Loucy (cell line): ENCODE data around the gene DAGLA.

Source experiments
- H2AFZ ChIP-seq: fragments of 200-600 bp; sonication (generic); 2 replicates; pipeline ENCODE4 v1.6.0; 2016; ENCODE audit warnings: antibody characterized with exemption, mild to moderate bottlenecking, low read length, moderate library complexity
- H3F3A ChIP-seq: fragments of 200-600 bp; 2 replicates; pipeline ENCODE4 v1.6.0; 2016; ENCODE audit warnings: antibody characterized with exemption, low read depth, mild to moderate bottlenecking
- H3K27me3 ChIP-seq: fragments of 200-600 bp; sonication (generic); 2 replicates; pipeline ENCODE4 v1.6.1; 2014; ENCODE audit warnings: low read length, mild to moderate bottlenecking; ENCODE audit not compliant: insufficient read depth, poor library complexity, severe bottlenecking
- H3K36me3 ChIP-seq: fragments of 200-600 bp; sonication (generic); 2 replicates; pipeline ENCODE4 v1.6.1; 2016; ENCODE audit warnings: low read length; ENCODE audit not compliant: insufficient read depth
- H3K4me1 ChIP-seq: fragments of 200-600 bp; sonication (generic); 2 replicates; pipeline ENCODE4 v1.5.1; 2014; ENCODE audit warnings: low read length, mild to moderate bottlenecking; ENCODE audit not compliant: insufficient read depth, poor library complexity, severe bottlenecking
- H3K4me2 ChIP-seq: fragments of 200-600 bp; sonication (generic); 2 replicates; pipeline ENCODE4 v1.6.0; 2014; ENCODE audit warnings: antibody characterized with exemption, low read length, low read depth, mild to moderate bottlenecking; ENCODE audit not compliant: poor library complexity, severe bottlenecking
- H3K4me3 ChIP-seq: fragments of 200-600 bp; sonication (generic); 2 replicates; pipeline ENCODE4 v1.5.1; 2014; ENCODE audit warnings: low read length, mild to moderate bottlenecking, mixed read lengths; ENCODE audit not compliant: poor library complexity, severe bottlenecking
- H3K79me2 ChIP-seq: fragments of 200-600 bp; sonication (generic); 2 replicates; pipeline ENCODE4 v1.6.1; 2014; ENCODE audit warnings: low read length; ENCODE audit not compliant: insufficient read depth
- H3K9ac ChIP-seq: fragments of 200-600 bp; sonication (generic); 2 replicates; pipeline ENCODE4 v1.6.0; 2014; ENCODE audit warnings: mild to moderate bottlenecking, low read depth, low read length, moderate library complexity; ENCODE audit not compliant: poor library complexity, severe bottlenecking
- H3K9me2 ChIP-seq: fragments of 200-600 bp; sonication (generic); replicated peaks from 2 replicates; pipeline ENCODE4 v1.6.1; 2016; ENCODE audit warnings: low read depth, low read length, mixed read lengths
- H3K9me3 ChIP-seq: fragments of 200-600 bp; sonication (generic); 2 replicates; pipeline ENCODE4 v1.6.1; 2014; ENCODE audit warnings: mild to moderate bottlenecking, antibody characterized with exemption, low read length, low read depth; ENCODE audit not compliant: insufficient read depth
- H4K20me1 ChIP-seq: fragments of 200-600 bp; sonication (generic); 2 replicates; pipeline ENCODE4 v1.6.0; 2014; ENCODE audit warnings: antibody characterized with exemption, low read length, mild to moderate bottlenecking; ENCODE audit not compliant: insufficient read depth, poor library complexity, severe bottlenecking
- CTCF ChIP-seq: fragments of 200-600 bp; sonication (generic); conservative IDR thresholded peaks from 2 replicates; pipeline ENCODE4 v1.5.1; 2014; ENCODE audit warnings: mild to moderate bottlenecking, antibody characterized with exemption, low read length
- EZH2phosphoT487 ChIP-seq: fragments of 200-600 bp; IDR thresholded peaks from 2 replicates; pipeline ENCODE4 v1.6.1; 2018; ENCODE audit warnings: antibody characterized with exemption, mild to moderate bottlenecking, moderate library complexity, borderline replicate concordance

The DAGLA gene

GRCh38 chr11:61684870-61685616 lies 4.9 kb downstream of the DAGLA start:
- Histone ChIP-seq H3K4me1 (peaks cover 12% of the 10 kb centered on the region), H3K9me2 (no peaks in the 10 kb centered on the region), H2AFZ (no peak overlapping the region), H3K4me2 (no peak overlapping the region), H3K9ac (no peak overlapping the region), H3K36me3 (no peaks in the 10 kb centered on the region), H3K79me2 (no peaks in the 10 kb centered on the region), H3F3A (no peaks in the 10 kb centered on the region), H4K20me1 (no peaks in the 10 kb centered on the region), H3K27me3 (peaks cover 20% of the 10 kb centered on the region), H3K9me3 (no peaks in the 10 kb centered on the region), H3K4me3 (no peak overlapping the region)
- no peak for TF ChIP-seq EZH2phosphoT487
- TF ChIP-seq CTCF: no peak

- Histone ChIP-seq H3K79me2 (no peaks in the 10 kb centered on the region), H2AFZ (no peak overlapping the region), H3F3A (no peaks in the 10 kb centered on the region), H3K9me2 (no peaks in the 10 kb centered on the region), H3K4me2 (no peak overlapping the region), H3K9me3 (no peaks in the 10 kb centered on the region), H3K4me1 (peaks cover 12% of the 10 kb centered on the region), H4K20me1 (no peaks in the 10 kb centered on the region), H3K36me3 (no peaks in the 10 kb centered on the region), H3K27me3 (peaks cover 20% of the 10 kb centered on the region), H3K9ac (no peak overlapping the region), H3K4me3 (no peak overlapping the region)
- TF ChIP-seq CTCF (no peak), EZH2phosphoT487 (no peak)
These were observed 5.4 kb downstream of the DAGLA start for GRCh38 chr11:61685617-61685967.

- Histone ChIP-seq H3F3A (no peaks in the 10 kb centered on the region), H2AFZ (no peak overlapping the region), H3K4me1 (peaks cover 12% of the 10 kb centered on the region), H3K9ac (no peak overlapping the region), H3K4me3 (no peak overlapping the region), H3K4me2 (no peak overlapping the region), H3K9me3 (no peaks in the 10 kb centered on the region), H4K20me1 (no peaks in the 10 kb centered on the region), H3K79me2 (no peaks in the 10 kb centered on the region), H3K36me3 (no peaks in the 10 kb centered on the region), H3K27me3 (peaks cover 16% of the 10 kb centered on the region), H3K9me2 (no peaks in the 10 kb centered on the region)
- TF ChIP-seq CTCF (no peak), EZH2phosphoT487 (no peak)
These were observed 5.9 kb downstream of the DAGLA start for GRCh38 chr11:61686066-61686465.
